PFSK-1 (cell line): ENCODE measurements around the gene PODN.

Experiments
- SIN3A ChIP-seq: IDR thresholded peaks from 2 replicates; pipeline ENCODE4 v1.6.1; 2012; ENCODE audit warnings: mild to moderate bottlenecking, low read length, moderate library complexity, borderline replicate concordance; ENCODE audit not compliant: insufficient read depth
- TAF1 ChIP-seq: IDR thresholded peaks from 2 replicates; pipeline ENCODE4 v1.6.1; 2012; ENCODE audit warnings: low read length, control low read depth, borderline replicate concordance; ENCODE audit not compliant: insufficient read depth

DNA sequence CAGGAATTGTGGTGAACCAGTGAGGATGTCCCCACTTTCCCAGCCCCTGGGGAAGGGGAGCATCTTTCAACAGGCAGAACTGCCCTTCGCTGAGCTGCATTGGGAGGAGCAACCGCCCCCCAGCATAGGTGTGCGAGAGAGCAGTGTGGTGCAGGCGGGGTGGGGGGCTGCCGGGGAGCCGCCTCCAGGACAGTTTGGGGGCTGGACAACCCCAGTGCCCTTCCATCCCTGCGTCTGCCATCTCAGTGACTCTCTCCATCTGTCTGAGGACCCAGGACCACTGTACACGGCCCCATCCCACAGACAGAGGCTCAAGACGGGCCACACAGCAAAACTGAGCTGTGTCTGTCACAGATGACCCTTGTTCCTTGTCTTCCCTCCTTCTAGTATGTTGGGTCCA, 14.2 kb downstream of the PODN start:
- TF ChIP-seq TAF1, result no peak
- TF ChIP-seq SIN3A, result no peak
